Mesothelial cell of epicardium (in vitro differentiated cells): Measurements from ENCODE around the gene CCDC34. TPM values are rescaled to one million over a fixed set of nuclear protein-coding genes. Genes with fewer than 3 reads are reported as not detected.

ENCODE experiments used
- DNase-seq, 2 experiments: peaks; one replicate each; pipeline ENCODE4 v3.0.0; 2021; ENCODE audit warnings: low spot score in 2 of 2; ENCODE audit not compliant: unreplicated experiment in 2 of 2
- H3K27ac Mint-ChIP-seq: 2 replicates; pipeline ENCODE4 v1.8.0; 2021; ENCODE audit warnings: mixed read lengths
- H3K27me3 Mint-ChIP-seq: 2 replicates; pipeline ENCODE4 v1.8.0; 2021; ENCODE audit warnings: low read depth, mixed read lengths
- H3K36me3 Mint-ChIP-seq: 2 replicates; pipeline ENCODE4 v1.8.0; 2021; ENCODE audit warnings: mixed read lengths
- H3K4me1 Mint-ChIP-seq: 2 replicates; pipeline ENCODE4 v1.8.0; 2021; ENCODE audit warnings: mixed read lengths
- H3K4me3 Mint-ChIP-seq: 2 replicates; pipeline ENCODE4 v1.8.0; 2021; ENCODE audit warnings: mild to moderate bottlenecking, moderate library complexity, mixed read lengths
- H3K9me3 Mint-ChIP-seq: 2 replicates; pipeline ENCODE4 v1.8.0; 2021; ENCODE audit warnings: mixed read lengths
- total RNA-seq: library from RNA; stranded (reverse); gene quantifications from 3 replicates; pipeline ENCODE4 v1.2.1, GENCODE V29; 2021
- TF ChIP-seq, protein P1 (sequence below): fragments of 200-600 bp; sonication (generic); IDR thresholded peaks from one replicate; pipeline ENCODE4 v1.5.0; 2021; ENCODE audit warnings: antibody characterized with exemption; ENCODE audit not compliant: unreplicated experiment

The CCDC34 gene
- total RNA-seq, 1 donor from 2014 or later, result 13.9 TPM

- DNase-seq, result no peak
- H3K9me3 Mint-ChIP-seq, result no peaks in the 10 kb centered on the region
- peak overlapping the region; percentile 92 for H3K27ac Mint-ChIP-seq
- H3K27me3 Mint-ChIP-seq, result no peaks in the 10 kb centered on the region
- no peaks in the 10 kb centered on the region for H3K36me3 Mint-ChIP-seq
- H3K4me3 Mint-ChIP-seq, result peak overlapping the region; percentile 96
- TF ChIP-seq, protein P1, sequence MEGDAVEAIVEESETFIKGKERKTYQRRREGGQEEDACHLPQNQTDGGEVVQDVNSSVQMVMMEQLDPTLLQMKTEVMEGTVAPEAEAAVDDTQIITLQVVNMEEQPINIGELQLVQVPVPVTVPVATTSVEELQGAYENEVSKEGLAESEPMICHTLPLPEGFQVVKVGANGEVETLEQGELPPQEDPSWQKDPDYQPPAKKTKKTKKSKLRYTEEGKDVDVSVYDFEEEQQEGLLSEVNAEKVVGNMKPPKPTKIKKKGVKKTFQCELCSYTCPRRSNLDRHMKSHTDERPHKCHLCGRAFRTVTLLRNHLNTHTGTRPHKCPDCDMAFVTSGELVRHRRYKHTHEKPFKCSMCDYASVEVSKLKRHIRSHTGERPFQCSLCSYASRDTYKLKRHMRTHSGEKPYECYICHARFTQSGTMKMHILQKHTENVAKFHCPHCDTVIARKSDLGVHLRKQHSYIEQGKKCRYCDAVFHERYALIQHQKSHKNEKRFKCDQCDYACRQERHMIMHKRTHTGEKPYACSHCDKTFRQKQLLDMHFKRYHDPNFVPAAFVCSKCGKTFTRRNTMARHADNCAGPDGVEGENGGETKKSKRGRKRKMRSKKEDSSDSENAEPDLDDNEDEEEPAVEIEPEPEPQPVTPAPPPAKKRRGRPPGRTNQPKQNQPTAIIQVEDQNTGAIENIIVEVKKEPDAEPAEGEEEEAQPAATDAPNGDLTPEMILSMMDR, result no peak
- peaks cover 38% of the 10 kb centered on the region for H3K4me1 Mint-ChIP-seq
Measured at GRCh38 chr11:27361649-27362431, 1.2 kb downstream of the CCDC34 start.

GRCh38 chr11:27358296-27358695, 4.7 kb downstream of the CCDC34 start:
- H3K36me3 Mint-ChIP-seq, result no peaks in the 10 kb centered on the region
- H3K9me3 Mint-ChIP-seq, result no peaks in the 10 kb centered on the region
- DNase-seq, result no peak
- no peak overlapping the region for H3K27ac Mint-ChIP-seq
- H3K4me1 Mint-ChIP-seq, result peaks cover 32% of the 10 kb centered on the region
- H3K4me3 Mint-ChIP-seq, result no peak overlapping the region
- TF ChIP-seq, protein P1, result no peak
- no peaks in the 10 kb centered on the region for H3K27me3 Mint-ChIP-seq

DNA sequence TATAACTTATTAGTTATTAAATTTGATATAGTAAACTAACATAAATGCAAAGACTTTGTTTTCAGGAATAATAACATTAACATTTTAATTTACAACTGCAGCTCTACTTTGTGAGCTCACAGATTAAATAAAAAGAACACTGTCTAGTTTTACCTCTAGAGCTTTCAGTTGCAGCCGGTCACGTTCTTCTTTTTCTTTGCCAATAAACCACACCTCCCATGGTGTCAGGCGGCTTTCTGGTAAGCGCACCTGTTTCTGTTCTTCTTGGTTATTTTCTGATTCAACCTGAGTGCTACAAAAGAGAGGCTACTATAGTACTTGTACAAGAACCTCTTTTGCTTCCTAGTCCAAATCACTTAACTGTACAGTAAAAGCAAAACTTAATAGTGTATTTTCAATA, 5.8 kb downstream of the CCDC34 start:
- no peak for DNase-seq
- Mint-ChIP-seq H3K27me3 (no peaks in the 10 kb centered on the region), H3K36me3 (no peaks in the 10 kb centered on the region), H3K4me1 (peaks cover 24% of the 10 kb centered on the region), H3K27ac (no peak overlapping the region), H3K4me3 (no peak overlapping the region), H3K9me3 (no peaks in the 10 kb centered on the region)
- TF ChIP-seq, protein P1, result no peak

DNA sequence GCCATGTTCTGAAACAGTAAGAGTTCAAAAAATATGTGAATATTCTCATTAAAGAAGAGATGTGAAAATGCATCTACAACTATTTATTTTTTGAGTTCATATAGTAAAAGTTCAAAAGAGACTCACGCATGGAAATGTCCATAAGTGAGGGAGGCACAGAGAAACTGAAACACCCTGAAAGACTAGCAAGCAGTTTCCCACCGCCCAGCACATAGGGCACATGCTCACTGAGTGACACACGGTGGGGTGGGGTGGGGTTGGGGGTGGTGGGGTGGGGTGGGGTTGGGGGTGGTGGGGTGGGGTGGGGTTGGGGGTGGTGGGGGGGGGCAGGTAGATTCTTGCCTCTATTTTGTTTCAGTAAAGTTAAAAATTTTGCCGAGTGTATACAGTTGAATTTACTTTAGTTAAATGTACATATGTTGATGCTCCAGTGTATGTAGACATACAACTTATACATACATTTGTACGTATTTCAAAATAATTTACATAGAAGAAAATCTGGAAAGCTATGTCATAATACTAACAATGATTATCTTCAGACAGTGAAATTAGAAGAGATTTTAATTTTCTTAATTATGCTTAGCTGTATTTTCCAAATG, 6.3 kb downstream of the CCDC34 start:
- H3K4me1 Mint-ChIP-seq, result peaks cover 19% of the 10 kb centered on the region
- H3K27ac Mint-ChIP-seq, result no peak overlapping the region
- H3K9me3 Mint-ChIP-seq, result no peaks in the 10 kb centered on the region
- no peak for DNase-seq
- H3K36me3 Mint-ChIP-seq, result peaks cover 2% of the 10 kb centered on the region
- no peaks in the 10 kb centered on the region for H3K27me3 Mint-ChIP-seq
- no peak overlapping the region for H3K4me3 Mint-ChIP-seq
- TF ChIP-seq, protein P1, result no peak

DNA sequence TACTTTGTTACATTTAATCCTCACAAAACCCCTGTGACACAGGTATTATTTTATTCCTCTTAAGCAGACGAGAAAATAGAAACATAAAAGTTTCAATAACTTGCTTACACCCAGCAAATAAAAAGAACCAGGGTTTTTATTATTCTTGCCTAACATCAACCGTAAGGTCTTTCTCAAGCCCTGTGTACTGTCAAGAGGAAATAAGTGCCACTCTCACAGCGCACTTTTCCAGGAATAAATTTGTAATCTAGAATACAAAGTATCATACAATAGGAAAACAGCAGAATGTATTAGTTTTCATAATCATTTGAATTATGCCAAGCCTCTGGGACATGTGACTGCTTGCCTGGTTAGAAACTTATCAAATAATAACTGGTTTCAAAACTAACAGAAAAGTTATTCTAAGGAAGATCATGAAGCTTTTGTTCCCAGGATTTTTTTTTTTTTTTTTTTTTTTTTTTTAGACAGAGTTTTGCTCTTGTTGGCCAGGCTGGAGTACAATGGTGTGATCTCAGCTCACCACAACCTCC, 7.4 kb downstream of the CCDC34 start:
- no peak for DNase-seq
- TF ChIP-seq, protein P1, result no peak
- Mint-ChIP-seq H3K27me3 (no peaks in the 10 kb centered on the region), H3K27ac (no peak overlapping the region), H3K36me3 (peaks cover 4% of the 10 kb centered on the region), H3K9me3 (no peaks in the 10 kb centered on the region), H3K4me3 (no peak overlapping the region), H3K4me1 (peaks cover 18% of the 10 kb centered on the region)
